IMR-90 (cell line): ENCODE data around the gene PSMD12. TPM values are rescaled to one million over a fixed set of nuclear protein-coding genes. Genes with fewer than 3 reads are reported as not detected.

ENCODE experiments used
- ATAC-seq: fragments of 200-7000 bp; cut with Tn5 transposase; 2 replicates; pipeline ENCODE4 v1.9.1; 2020; ENCODE audit warnings: low read depth, mild to moderate bottlenecking, moderate library complexity
- BruUV-seq: library from RNA; stranded (reverse); fragments of 400-500 nt; replicated peaks from 2 replicates; lab custom pipeline; 2021; lab: Mats Ljungman, UMichigan
- CTCF ChIA-PET: fragments of 300-600 bp; formaldehyde crosslinking; extraction: SDS; loops from one replicate; lab custom pipeline; 2021; ENCODE audit warnings: antibody characterized with exemption; lab: Yijun Ruan, JAX
- POLR2A ChIA-PET: fragments of 300-600 bp; sonication (Branson Sonifier 250); formaldehyde crosslinking; loops from one replicate; lab custom pipeline; 2022; ENCODE audit warnings: antibody characterized with exemption; ENCODE audit not compliant: unreplicated experiment; lab: Charles Lee
- DNase-seq: peaks from one replicate; pipeline ENCODE4 v3.0.0; 2013
- H2AFZ ChIP-seq: replicated peaks from 2 replicates; pipeline ENCODE3; 2013; ENCODE audit warnings: low read length, mild to moderate bottlenecking; ENCODE audit not compliant: poor library complexity
- H2AK5ac ChIP-seq: 2 replicates; pipeline ENCODE4 v1.6.1; 2013; ENCODE audit warnings: low read depth, low read length, inconsistent platforms
- H2AK9ac ChIP-seq: replicated peaks from 2 replicates; pipeline ENCODE3; 2013; ENCODE audit warnings: mild to moderate bottlenecking, low read depth, low read length, moderate library complexity; ENCODE audit not compliant: poor library complexity
- H2BK120ac ChIP-seq: 2 replicates; pipeline ENCODE4 v1.6.1; 2013; ENCODE audit warnings: low read depth, low read length, inconsistent platforms
- H2BK15ac ChIP-seq: 3 replicates; pipeline ENCODE4 v1.6.1; 2013; ENCODE audit warnings: low read depth, low read length, inconsistent platforms
- H2BK20ac ChIP-seq: 2 replicates; pipeline ENCODE4 v1.6.1; 2013; ENCODE audit warnings: low read depth, mild to moderate bottlenecking, inconsistent platforms, low read length, moderate library complexity
- H2BK5ac ChIP-seq: 2 replicates; pipeline ENCODE4 v1.6.1; 2013; ENCODE audit warnings: mild to moderate bottlenecking, low read depth, low read length, inconsistent platforms; ENCODE audit not compliant: poor library complexity, severe bottlenecking
- H3K14ac ChIP-seq: replicated peaks from 2 replicates; pipeline ENCODE4 v1.6.1; 2013; ENCODE audit warnings: low read depth, low read length, inconsistent platforms
- H3K18ac ChIP-seq: 2 replicates; pipeline ENCODE4 v1.6.1; 2013; ENCODE audit warnings: low read depth, low read length, control low read depth
- H3K23ac ChIP-seq: 2 replicates; pipeline ENCODE4 v1.6.1; 2013; ENCODE audit warnings: low read depth, low read length, inconsistent platforms
- H3K27ac ChIP-seq: 2 replicates; pipeline ENCODE4 v1.5.1; 2013; ENCODE audit warnings: mild to moderate bottlenecking, control low read depth, low read length; ENCODE audit not compliant: insufficient read depth
- H3K27me3 ChIP-seq: 2 replicates; pipeline ENCODE4 v1.6.1; 2013; ENCODE audit warnings: low read length; ENCODE audit not compliant: control insufficient read depth, insufficient read depth
- H3K36me3 ChIP-seq: 2 replicates; pipeline ENCODE4 v1.6.1; 2013; ENCODE audit warnings: low read length, mixed read lengths; ENCODE audit not compliant: control insufficient read depth, insufficient read depth
- H3K4ac ChIP-seq: 2 replicates; pipeline ENCODE4 v1.6.1; 2013; ENCODE audit warnings: low read depth, low read length, inconsistent platforms
- H3K4me1 ChIP-seq: 2 replicates; pipeline ENCODE4 v1.6.1; 2013; ENCODE audit warnings: low read length, mixed read lengths; ENCODE audit not compliant: control insufficient read depth, insufficient read depth
- H3K4me2 ChIP-seq: 2 replicates; pipeline ENCODE4 v1.6.1; 2013; ENCODE audit warnings: low read depth, mild to moderate bottlenecking, control low read depth, low read length, moderate library complexity
- H3K4me3 ChIP-seq: 2 replicates; pipeline ENCODE4 v1.5.1; 2013; ENCODE audit warnings: low read depth, mild to moderate bottlenecking, control low read depth, low read length, moderate library complexity; ENCODE audit not compliant: insufficient read depth
- H3K56ac ChIP-seq: 2 replicates; pipeline ENCODE4 v1.6.1; 2013; ENCODE audit warnings: low read length, inconsistent platforms; ENCODE audit not compliant: insufficient read depth; ENCODE audit errors: extremely low read depth
- H3K79me1 ChIP-seq, 2 experiments: 2 replicates each; pipeline ENCODE4 v1.6.1; 2013; ENCODE audit warnings: low read length in 2 of 2, inconsistent platforms in 1 of 2, low read depth in 1 of 2
- H3K9ac ChIP-seq: 2 replicates; pipeline ENCODE4 v1.6.1; 2013; ENCODE audit warnings: low read depth, low read length, control low read depth
- H3K9me1 ChIP-seq: 2 replicates; pipeline ENCODE4 v1.6.1; 2013; ENCODE audit warnings: low read length, inconsistent platforms; ENCODE audit not compliant: insufficient read depth
- H3K9me3 ChIP-seq: 2 replicates; pipeline ENCODE4 v1.6.1; 2013; ENCODE audit warnings: low read length; ENCODE audit not compliant: control insufficient read depth, insufficient read depth
- H4K20me1 ChIP-seq: 2 replicates; pipeline ENCODE4 v1.6.1; 2013; ENCODE audit warnings: low read length, inconsistent platforms; ENCODE audit not compliant: insufficient read depth
- H4K5ac ChIP-seq: 2 replicates; pipeline ENCODE4 v1.6.1; 2013; ENCODE audit warnings: mild to moderate bottlenecking, low read depth, low read length, control low read depth
- H4K8ac ChIP-seq, 2 experiments: 2 replicates each; pipeline ENCODE4 v1.6.1; 2013; ENCODE audit warnings: low read depth in 2 of 2, low read length in 2 of 2, control low read depth in 1 of 2, inconsistent platforms in 1 of 2
- H4K91ac ChIP-seq: 2 replicates; pipeline ENCODE4 v1.6.1; 2013; ENCODE audit warnings: low read depth, low read length, inconsistent platforms; ENCODE audit not compliant: insufficient read depth
- SMC3 ChIP-seq: fragments of 150-350 bp; IDR thresholded peaks from 2 replicates; pipeline ENCODE4 v1.6.1; 2016; ENCODE audit warnings: low read depth, mild to moderate bottlenecking, antibody characterized with exemption, low read length, moderate library complexity
- WGBS, 2 experiments: methylation state at CpG; one replicate each; pipeline versions ENCODE4 v1.1.5 to v1.1.7; 2013; ENCODE audit warnings: missing lambda C conversion rate in 2 of 2; ENCODE audit not compliant: insufficient read length in 1 of 2; ENCODE audit errors: extremely low coverage in 2 of 2; 5-methylcytosine and 5-hydroxymethylcytosine counted together
- dilution Hi-C: fragments of 300-500 bp; cut with HindIII; formaldehyde crosslinking; loops from one replicate; pipeline ENCODE4 v1.14.3; 2018; ENCODE audit warnings: low sequenced_read_pairs; ENCODE audit not compliant: unreplicated experiment
- in situ Hi-C: fragments of 300-500 bp; cut with MboI; formaldehyde crosslinking; loops from 3 replicates; pipeline ENCODE4 v1.14.3; 2019; ENCODE audit warnings: low sequenced_read_pairs, inconsistent platforms, mixed read lengths
- intact Hi-C: fragments of 100-400 bp; cut with micrococcal nuclease; formaldehyde crosslinking; loops from 2 replicates; pipeline ENCODE4 v1.10.0; 2022
- polyA plus RNA-seq, 3 experiments: library from polyadenylated mRNA; depleted of rRNA; stranded (reverse); fragments of >200 nt; gene quantifications; 2 replicates each; pipeline ENCODE4 v1.2.3, GENCODE V29; 2012; ENCODE audit warnings: low replicate concordance in 1 of 3
- total RNA-seq: library from RNA; depleted of rRNA; stranded (reverse); fragments of >200 nt; gene quantifications from 2 replicates; pipeline ENCODE4 v1.2.3, GENCODE V29; 2012

Gene PSMD12
- total and polyA plus RNA-seq, 2 of the 4 experiments (the other 2 are of a cell fraction), result 17.9 to 39.7 TPM

DNA sequence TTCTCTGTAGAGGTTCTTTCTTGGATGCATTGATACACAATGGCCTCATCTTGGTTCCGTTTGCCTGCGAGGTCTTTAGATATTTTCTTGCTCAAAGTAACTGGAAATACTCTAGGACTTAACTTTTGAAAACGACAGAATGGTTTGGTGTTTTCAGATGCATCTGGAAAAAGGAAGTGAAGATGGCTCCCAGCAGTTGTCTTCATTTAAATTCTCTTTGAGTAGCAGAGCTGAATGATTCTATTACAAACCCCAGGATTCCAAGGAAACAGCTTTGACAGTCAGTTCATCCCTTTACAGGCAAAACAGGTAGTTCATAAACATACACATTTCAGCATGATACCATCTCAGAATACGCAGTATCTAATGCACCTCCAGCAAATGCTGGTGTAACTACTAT is 54.8 kb downstream of the PSMD12 start:
- Histone ChIP-seq H4K5ac (no peak overlapping the region), H2BK120ac (no peak overlapping the region), H4K8ac (no peak overlapping the region), H3K36me3 (no peaks in the 10 kb centered on the region), H2AK5ac (no peak overlapping the region), H2BK5ac (no peak overlapping the region), H3K27me3 (no peaks in the 10 kb centered on the region; the same call in 1 of the 2 replicates), H2BK20ac (no peak overlapping the region), H3K56ac (no peak overlapping the region), H3K4ac (no peak overlapping the region), H3K79me1 (no peaks in the 10 kb centered on the region), H3K4me1 (no peaks in the 10 kb centered on the region), H2AK9ac (no peak overlapping the region), H3K27ac (no peak overlapping the region), H3K4me3 (no peak overlapping the region), H3K18ac (no peak overlapping the region), H3K9me3 (no peaks in the 10 kb centered on the region), H3K14ac (no peak overlapping the region), H4K91ac (no peak overlapping the region), H2AFZ (no peak overlapping the region), H3K23ac (no peak overlapping the region), H4K20me1 (no peaks in the 10 kb centered on the region), H2BK15ac (no peak overlapping the region), H3K9ac (no peak overlapping the region), H3K9me1 (no peaks in the 10 kb centered on the region), H3K4me2 (no peak overlapping the region)
- TF ChIP-seq SMC3, result no peak
- POLR2A ChIA-PET, result no interaction called here
- DNase-seq, result no peak
- dilution Hi-C loops (no loop called here), intact Hi-C loops (no loop called here), in situ Hi-C loops (no loop called here)
- CTCF ChIA-PET, result no interaction called here
- no peak for ATAC-seq
- no CpG with 5 or more reads among the region's 4 CpGs for WGBS, 2 experiments
- no TSS peak for BruUV-seq
